HG03342 (cell line): ENCODE measurements around the gene CRLF1.

Experiments
- ATAC-seq: cut with Tn5 transposase; IDR thresholded peaks from one replicate; pipeline ENCODE4 v1.9.1; 2021; ENCODE audit warnings: mild to moderate bottlenecking, moderate library complexity; ENCODE audit not compliant: unreplicated experiment

CRLF1 gene, protein sequence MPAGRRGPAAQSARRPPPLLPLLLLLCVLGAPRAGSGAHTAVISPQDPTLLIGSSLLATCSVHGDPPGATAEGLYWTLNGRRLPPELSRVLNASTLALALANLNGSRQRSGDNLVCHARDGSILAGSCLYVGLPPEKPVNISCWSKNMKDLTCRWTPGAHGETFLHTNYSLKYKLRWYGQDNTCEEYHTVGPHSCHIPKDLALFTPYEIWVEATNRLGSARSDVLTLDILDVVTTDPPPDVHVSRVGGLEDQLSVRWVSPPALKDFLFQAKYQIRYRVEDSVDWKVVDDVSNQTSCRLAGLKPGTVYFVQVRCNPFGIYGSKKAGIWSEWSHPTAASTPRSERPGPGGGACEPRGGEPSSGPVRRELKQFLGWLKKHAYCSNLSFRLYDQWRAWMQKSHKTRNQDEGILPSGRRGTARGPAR

DNA sequence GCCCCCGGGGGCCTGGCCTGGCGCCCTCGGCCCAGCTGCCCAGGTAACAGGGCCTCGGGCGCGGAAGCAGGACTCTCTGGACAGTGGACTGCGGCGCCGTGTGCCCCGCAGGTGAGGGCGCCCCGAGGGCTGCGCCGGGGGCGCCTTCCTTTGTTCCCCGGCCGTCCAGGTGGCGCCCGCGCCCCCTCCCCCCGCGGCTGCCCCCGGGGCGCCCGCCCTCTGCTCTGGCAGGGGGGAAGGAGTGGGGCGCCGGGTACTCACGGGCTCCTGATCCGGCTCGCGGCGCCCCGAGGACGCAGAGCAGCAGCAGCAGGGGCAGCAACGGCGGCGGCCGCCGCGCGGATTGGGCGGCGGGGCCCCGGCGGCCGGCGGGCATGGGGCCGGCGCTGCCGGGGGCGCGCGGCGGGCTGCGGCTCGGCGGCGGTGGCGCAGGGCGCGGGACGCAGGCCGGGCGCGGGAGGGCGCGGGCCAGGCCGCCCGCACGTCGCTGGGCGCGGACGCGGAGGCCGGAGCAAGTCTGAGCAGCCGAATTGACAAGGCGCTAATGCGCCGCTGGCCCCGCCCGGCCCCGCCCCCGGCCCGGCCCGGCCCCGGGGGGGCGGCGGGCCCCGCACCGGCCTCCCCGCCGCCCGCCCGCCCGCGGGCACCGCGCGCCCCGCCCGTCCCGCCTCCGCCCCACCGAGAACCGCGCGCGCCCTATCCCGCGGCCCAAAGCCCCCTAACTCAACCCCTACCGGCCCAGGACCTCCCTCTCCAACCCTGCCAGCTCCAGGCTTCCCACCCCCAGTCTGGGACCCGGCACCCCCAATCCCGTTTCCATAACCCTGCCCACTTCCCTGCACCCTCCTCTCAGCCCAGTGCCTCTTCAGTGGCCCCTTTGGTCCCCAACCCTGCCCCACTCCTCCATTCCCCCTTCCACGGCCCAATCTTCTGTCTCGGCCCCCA lies at the start of gene CRLF1:
CRLF1 (minus strand) TSS at position 519 of the 945 bp plus-strand sequence; CDS start at position 376, 143 bp downstream.
- ATAC-seq, result no peak

DNA sequence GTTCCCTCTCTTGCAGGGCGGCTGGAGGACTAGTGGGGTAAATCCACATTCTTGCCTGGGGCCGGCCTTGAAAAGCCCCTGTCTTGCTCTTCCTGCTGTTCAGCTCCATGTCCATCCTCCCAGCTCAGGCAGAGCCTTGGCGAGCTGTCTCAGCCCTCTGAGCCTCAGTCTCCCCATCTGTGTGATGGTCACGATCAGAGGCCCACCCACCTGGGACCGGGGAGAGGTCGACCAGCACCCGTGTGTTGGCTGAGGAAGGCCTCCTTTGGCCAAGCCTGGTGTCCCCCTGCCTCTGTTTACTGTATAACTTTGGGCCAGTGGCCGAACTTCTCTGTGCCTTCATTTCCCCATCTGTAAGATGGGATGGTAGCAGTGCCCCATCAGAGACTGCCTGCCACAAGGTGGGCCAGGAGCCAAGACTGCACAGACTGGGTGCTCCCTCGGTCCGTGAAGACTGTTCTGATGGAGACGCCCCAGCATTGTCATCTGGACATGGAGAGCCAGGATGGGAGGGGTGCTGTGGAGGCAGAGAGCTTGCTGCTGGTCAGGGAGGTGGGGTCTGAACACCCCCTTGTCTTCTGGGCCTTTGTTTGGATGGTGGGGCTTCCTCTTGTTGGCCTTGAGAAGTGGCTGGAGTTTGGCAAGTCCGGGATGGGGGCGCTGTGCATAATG lies 48.7 kb upstream of the CRLF1 start:
- no peak for ATAC-seq

DNA sequence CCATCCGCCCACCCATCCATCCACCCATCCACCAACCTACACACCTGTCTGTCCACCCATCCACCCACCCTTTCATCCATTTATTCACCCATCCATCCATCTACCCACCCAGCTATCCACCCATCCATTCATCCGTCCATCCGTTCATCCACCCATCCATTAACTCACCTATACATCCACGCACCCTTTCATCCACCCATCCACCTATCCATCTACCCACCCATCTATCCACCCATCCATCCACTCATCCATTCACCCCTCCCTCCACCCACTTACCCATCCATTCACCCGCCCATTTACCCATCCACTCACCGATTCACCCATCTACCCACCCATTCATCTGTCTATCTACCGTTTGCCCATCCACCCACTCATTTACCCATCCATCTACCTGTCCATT lies 47.9 kb upstream of the CRLF1 start:
- ATAC-seq, result no peak

DNA sequence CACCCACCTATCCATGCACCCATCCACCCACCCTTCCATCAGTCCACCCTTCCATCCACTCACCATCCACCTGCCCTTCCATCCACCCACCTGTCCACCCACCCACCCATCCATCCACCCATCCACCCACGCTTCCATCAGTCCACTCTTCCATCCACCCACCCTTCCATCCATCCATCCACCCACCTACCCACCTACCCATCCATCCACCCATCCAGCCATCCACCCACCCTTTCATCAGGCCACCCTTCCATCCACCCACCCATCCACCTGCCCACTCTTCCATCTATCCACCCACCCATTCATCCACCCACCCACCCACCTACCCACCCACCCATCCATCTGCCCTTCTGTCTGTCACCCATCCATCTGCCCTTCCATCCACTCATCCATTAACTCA lies 47.3 kb upstream of the CRLF1 start:
- ATAC-seq, result no peak

DNA sequence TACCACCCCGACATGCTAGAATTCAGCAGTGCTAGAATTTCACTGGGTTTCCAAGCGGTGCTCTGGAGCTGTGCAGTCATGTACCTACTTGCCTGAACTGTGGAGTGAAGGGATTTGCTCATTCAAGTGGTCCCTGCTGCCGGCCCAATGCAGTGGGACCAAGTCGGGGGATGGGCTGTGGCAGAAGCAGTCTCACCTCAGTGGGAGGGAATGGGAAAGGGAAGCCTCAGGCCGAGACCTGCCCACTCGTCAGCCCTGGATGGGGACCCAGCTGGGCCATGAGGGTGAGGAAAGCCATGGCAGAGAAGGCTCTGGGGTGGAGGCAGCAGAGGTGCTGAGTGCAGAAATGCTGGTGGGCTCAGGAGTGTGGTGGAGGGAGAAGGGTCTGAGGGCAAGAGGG lies 45.1 kb upstream of the CRLF1 start:
- no peak for ATAC-seq

DNA sequence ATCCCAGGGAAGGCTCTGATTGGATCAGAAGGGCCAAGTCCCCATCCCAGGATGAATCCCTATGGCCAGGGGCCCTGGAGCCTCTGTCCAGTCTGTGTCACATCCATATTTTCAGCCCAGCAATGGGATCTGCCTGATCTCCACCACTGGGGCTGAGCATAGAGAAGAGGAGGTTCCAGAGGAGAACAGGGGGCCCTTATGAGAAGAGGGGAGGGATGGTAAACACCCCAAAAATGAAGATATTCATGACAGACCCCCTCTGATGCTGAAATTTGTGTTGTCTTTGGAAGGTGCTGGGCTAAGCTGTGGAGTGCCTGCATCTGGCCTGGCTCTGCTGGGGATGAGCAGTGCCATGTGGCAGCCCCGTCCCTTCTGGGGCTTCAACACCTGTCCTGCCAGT lies 44.7 kb upstream of the CRLF1 start:
- ATAC-seq, result no peak

DNA sequence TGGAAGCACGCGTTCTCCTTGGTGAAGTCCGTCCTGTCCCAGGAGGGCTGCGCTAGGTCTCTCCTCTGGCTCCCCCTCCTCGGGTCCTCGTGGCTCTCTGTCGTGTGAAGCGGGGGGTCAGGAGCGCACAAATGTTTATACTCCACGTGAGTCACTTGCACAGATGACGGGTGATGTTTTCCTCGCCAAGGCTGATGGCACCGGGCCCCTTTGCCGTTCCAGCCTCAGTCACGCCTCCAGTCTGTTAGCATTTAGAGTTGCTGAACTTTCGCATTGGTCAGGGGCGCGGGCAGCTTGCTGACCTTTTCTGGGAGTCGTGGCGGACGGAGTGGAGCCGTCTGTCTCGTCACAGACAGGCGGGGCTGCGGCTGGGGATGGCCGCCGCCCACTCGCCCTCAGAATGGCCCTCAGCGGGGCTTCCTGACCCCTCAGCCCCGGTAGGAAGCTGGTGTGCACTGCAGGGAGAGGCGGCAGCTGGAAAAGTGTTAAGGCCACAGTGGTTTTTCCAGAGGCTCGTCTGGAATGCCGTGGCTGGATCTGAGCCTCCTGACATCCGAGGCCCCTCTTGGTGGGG lies 44.0 kb upstream of the CRLF1 start:
- no peak for ATAC-seq

DNA sequence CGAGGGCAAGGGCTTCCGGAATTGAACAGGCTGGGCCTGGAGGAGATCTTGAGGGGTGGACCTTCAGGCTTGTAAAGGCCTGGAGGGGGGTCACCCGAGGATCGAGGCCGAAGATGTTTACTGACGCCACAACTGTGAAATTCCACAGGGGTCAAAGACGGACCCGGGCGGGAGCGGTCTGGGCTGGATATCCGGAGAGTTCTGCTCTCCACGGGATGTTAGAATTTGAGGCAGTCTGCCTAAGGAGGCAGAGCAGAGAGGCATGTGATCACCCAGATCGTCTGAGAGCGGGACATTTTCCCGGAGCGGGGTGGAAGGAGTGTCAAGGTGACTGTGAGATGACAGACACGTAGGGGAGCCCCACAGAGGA lies 43.4 kb upstream of the CRLF1 start:
- ATAC-seq, result no peak

DNA sequence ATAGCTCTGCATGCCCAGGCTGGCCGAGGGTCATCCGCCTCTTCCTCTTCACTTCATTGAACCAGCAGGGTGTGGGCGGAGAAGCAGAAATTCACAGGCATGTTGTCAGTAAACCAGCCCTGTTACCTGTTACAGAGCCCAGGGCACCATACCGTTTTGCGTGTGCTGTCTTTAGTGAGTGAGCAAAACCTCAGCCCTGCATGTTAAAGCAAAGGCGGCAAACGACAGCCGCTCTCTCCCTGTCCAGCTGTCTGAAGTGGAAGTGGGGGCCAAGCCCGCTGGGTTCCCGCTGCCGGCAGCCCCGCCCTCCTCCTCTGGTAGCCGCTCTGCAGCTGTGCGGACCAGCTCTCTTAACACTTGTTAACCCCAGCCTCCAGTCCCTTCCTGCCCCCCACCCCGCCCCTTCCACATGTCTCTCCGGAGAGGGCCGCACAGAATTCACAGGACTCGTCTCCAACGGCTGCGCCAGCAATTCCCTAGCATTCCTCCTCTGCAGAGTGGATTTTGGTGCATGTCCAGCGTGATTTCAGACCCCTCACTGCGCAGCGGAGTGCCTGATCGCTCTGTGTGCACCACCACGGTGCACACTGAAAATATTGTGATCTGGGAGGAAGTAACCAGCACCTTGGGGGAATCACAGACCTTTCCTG lies 42.9 kb upstream of the CRLF1 start:
- no peak for ATAC-seq

DNA sequence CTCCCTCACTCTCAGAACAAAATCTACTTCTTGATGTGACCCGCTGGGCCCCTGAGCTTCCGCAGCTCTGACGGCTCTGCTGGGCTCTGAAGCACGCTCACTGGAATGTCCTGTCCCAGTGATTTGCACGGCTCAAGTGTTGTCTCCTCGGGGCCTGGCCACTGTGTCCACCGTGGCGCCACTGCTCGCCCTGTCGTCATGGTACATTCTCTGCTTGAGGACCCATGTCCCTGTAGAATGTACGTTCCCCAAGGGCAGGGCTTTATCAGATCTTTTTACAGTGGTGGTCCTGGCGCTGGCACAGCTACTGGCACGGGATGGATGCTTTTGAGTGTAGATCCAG lies 42.3 kb upstream of the CRLF1 start:
- no peak for ATAC-seq

DNA sequence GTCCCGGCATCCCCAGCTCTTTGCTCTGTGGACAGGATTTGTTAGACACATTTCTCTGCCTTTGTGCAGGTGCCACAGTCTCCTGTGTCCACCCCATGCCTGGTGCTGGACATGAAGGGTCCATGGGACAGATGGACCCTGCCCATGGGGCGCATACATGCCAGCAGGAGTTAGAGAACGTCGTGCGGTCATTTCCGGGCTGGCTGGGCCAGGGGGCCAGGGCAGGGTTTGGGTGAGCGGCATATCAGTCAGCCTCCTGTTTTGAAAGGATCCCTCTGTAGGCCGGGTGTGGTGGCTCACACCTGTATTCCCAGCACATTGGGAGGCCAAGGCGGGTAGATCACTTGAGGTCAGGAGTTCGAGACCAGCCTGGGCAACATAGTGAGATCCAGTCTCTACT lies 41.2 kb upstream of the CRLF1 start:
- no peak for ATAC-seq

DNA sequence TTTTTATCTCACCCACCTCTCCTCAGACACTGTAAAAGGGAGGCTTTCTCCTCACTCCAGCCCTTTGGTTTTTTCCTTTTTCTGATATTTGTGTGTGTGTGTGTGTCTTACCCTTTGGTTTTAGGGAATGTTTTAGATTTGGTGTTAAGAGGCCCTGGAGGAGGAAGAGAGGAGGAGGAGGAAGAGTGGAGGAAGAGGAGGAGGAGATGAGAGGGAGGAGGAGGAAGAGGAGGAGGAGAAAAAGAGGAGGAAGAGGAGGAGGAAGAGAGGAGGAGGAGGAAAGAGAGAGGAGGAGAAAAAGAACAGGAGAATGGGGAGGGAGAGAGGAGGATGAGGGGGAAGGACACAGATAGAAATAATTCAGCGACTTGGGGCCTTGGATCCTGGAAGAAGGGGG lies 40.8 kb upstream of the CRLF1 start:
- no peak for ATAC-seq

DNA sequence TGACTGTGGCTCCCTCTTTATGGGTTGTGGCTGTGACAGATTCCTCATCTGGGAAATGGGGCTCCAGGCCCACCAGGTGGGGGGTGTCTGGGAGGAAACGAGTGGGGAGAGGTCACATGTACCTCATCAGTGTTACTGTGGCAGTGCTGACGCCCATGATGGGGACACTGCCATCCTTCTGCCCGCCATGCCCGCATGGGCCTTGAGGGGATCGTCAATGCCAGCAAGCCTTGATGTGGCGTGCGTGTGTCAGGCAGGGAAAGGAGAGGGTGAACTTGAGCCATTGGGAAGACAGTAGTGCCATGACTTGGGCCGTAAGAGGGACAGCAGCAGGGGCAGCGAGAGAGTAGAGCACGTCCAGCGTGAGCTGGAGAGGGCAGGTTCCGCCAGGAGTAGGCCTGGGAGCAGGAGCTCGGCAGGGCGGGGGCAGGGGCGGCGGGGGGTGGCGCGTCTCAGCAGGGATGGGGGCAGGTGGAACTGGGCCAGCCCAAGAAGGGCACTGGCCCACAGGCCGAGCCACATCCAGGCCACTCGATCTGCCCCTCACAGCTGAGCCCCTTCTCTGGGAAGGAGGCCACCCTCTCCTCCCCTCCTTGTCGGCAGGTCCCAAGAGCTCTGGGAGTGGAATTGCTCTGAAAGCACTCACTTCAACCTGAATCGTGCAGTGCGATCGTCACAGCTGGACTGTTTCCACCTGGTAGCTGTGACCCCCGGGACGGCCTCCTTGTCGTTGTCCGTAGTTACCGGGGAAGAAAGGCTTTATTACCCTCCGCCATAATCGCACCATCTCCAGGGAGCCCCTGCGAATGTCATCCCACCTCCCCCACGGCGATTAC lies 40.2 kb upstream of the CRLF1 start:
- no peak for ATAC-seq

DNA sequence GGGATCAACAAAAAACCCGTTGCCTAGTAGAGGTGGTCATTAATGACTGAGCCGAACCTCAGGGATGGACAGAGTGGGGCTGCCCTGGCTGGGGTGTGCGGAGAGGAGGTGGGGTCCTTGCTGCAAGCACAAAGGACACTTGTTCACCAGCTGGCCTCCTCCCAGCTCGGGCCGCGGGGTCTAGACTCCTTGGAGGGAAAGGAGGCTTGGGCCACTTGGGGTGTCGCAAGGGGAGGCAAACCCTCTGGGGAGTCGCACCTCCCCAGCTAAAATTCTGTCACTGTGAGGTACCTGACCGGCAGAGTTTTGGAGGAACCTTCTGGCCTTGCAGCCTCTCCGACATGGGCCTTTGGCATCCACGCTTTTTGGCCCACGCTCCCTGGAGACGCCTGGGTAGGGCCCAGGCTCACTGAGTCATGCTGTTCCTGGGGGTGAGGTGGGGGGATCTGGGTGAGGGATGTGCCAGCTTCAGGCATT lies 38.5 kb upstream of the CRLF1 start:
- no peak for ATAC-seq

DNA sequence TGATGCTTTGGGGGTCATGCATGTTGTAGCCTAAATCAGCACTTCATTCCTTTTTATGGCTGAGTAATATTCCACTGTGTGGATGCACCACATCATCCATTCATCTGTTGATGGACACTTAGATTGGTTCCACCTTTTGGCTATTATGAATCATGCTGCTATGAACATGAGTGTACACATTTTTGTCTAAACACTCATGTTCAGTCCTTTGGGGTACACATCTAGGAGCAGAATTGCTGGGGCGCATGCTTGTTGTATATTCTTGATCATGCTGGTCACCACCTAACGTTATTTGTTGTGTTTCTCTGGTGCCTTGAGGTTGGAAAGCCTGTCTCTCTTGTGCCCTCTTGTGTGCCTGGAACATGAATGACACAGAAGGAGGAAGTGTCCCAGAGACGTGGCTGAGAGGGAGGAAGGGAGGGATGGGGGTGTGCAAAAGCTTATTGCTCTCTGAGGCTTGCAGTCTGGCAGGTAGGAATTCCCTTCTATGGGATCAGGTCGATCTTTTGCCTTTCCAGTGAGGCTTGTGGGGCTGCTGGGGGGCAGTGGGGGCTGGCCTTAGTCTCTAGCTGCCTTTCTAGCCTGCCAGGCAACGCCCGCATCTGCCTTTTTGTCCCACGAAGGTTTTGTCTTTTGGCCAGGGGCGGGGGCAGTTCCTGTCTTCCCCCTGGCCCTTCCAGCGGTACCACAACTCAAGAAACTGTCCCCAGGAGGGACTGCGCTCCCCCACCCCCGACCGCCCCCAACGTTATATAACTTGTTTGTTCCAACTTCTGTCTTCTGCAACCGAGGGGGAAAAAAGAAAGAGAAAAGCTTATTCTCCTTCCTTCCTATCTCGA lies 37.8 kb upstream of the CRLF1 start:
- ATAC-seq, result no peak

DNA sequence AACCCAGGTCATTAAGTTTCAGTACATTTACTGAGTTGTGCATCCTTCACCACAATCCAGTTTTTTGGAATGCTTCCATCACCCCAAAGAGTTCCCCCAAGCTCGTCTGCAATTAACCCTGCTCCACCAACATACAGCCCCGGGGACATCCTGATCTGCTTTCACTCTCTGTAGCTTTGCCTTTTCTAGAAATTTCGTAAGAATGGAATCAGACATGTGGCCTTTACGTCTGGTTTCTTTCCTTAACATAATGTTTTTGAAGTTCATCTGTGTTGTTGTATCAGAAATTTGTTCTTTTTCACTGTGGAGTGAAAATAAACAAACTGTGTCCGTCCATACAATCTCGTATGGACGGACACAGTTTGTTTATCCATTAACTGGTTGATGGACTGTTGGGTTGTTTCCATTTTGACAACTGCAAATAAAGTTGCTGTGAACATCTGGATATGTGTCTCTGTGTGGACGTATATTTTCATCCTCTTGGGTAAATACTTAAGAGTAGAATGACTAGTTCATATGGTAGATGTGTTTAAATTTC lies 33.2 kb upstream of the CRLF1 start:
- ATAC-seq, result no peak

DNA sequence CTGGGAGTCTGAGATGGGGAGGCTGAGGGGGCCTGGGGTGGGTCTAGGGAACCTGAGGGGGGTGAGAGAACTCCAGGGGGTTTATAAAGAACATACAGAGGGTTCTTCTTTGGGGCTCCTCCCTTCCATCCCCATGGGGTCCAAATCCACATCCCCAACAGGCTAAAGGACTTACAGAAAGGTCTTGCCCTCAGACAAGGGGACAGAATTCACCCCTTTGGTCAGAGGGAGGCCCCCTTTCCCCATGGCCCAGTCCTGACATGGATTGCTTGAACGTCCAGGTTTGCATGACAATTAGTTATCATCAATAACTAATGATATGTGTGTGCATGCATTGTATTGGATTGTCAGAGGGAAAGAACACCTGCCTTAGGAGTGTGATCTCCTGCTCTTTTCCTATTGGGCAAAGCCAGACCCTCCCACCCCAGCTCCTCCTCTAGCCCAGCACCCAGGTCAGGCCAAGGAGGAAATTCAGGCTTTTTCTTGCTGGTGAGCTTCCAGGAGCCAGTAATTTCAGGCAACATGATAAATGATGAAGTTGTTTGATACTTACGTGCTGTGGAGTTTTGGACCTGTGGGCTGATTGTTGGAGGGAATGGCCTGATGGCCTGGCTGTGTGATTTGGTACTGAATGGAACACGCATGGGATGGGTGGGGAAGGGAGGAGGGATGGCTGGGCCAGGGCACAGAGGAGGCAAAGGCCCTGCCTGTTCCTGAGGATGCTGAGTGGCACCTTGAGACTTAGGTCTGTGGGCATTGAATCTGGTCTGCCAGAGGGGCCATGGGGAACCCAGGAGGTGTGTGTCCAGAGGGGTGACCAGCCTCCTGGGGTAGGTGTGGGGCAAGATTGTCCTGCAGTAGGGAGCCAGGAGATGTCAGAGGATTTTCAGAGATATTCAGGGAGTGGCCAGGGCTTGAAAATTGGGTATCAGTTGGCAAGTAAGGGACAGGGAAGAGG lies 31.4 kb upstream of the CRLF1 start:
- ATAC-seq, result no peak
